Left lung (tissue), 10 donors: ENCODE measurements around the gene CARS1. TPM values are rescaled to one million over a fixed set of nuclear protein-coding genes. Genes with fewer than 3 reads are reported as not detected.

Experiments
- ATAC-seq: fragments of 200-7000 bp; cut with Tn5 transposase; one replicate; pipeline ENCODE4 v1.9.1; 2020; ENCODE audit warnings: moderate library complexity
- DNase-seq, 4 donors: peaks; one replicate each; pipeline ENCODE4 v3.0.0-alpha.2; 2013 to 2020
- H3K27ac ChIP-seq, 2 donors: fragments of 200-600 bp; sonication (generic) in 1 of 2; one replicate each; pipeline versions ENCODE4 v1.5.0 to v1.8.0; 2020 to 2021
- H3K27me3 ChIP-seq, 2 donors: fragments of 200-600 bp; sonication (generic) in 1 of 2; one replicate each; pipeline versions ENCODE4 v1.5.0 to v1.8.0; 2020 to 2021
- H3K36me3 ChIP-seq, 2 donors: fragments of 200-600 bp; sonication (generic) in 1 of 2; one replicate each; pipeline versions ENCODE4 v1.5.0 to v1.8.0; 2020 to 2021
- H3K4me1 ChIP-seq, 2 donors: fragments of 200-600 bp; one replicate each; pipeline ENCODE4 v1.8.0; 2021
- H3K4me3 ChIP-seq, 2 donors: fragments of 200-600 bp; sonication (generic) in 1 of 2; one replicate each; pipeline versions ENCODE4 v1.5.0 to v1.8.0; 2020 to 2021; ENCODE audit warnings: mild to moderate bottlenecking in 1 of 2
- H3K9me3 ChIP-seq, 2 donors: fragments of 200-600 bp; sonication (generic) in 1 of 2; one replicate each; pipeline versions ENCODE4 v1.5.0 to v1.8.0; 2020 to 2021
- intact Hi-C, 2 donors: fragments of 100-400 bp; cut with DNase I; formaldehyde crosslinking; loops; one replicate each; pipeline versions ENCODE4 v1.11.2 to v1.14.2; 2022
- polyA plus RNA-seq, 6 donors: library from polyadenylated mRNA; unstranded; fragments of 120-200 nt; gene quantifications; one replicate each; pipeline ENCODE4 v1.2.1, GENCODE V29; 2013; ENCODE audit not compliant: insufficient read length in 6 of 6
- total RNA-seq, 2 donors: library from RNA; stranded (reverse); fragmentation: NEBNext Ultra II Directional; extraction: Animal tissue kit (Norgen Biotek cat#: 25700); gene quantifications; one replicate each; pipeline ENCODE4 v1.2.1, GENCODE V29; 2021
- TF ChIP-seq, protein P1 (sequence below), 2 donors: fragments of 200-600 bp; sonication (generic) in 1 of 2; IDR thresholded peaks; one replicate each; pipeline versions ENCODE4 v1.5.0 to v1.8.0; 2021; ENCODE audit warnings: antibody characterized with exemption in 2 of 2
- donor health status: DM: no; HTN: yes; CAD: no.
- donor health status: DM: no; HTN: no; CAD: no.

CARS1 gene
- total and polyA plus RNA-seq, 8 donors = 28.3 to 49.9 (median 31.4) TPM

DNA sequence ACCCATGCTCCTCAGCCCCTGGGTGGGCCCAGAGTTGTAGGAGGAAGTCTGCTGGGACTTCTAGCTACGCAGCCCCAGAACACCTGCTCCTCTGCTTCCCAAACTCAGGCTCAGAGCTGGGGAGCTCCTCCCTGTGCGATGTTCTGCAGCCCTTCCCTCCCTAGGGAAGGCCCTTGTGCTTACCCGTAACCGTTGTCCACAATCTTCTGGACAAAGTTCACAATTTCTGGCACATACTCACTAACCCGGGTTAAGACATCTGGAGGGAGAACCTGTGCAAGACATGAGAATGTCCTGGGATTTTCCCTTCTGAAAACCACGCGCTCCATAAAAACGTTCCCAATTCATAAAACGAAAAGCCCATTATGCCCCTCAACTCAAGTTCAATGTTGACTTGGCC, 28.4 kb downstream of the CARS1 start:
- ATAC-seq (no peak), DNase-seq (no peak)
- H3K9me3 ChIP-seq = no peaks in the 10 kb centered on the region
- peaks cover 0 to 13% of the 10 kb centered on the region in 2 donors for H3K4me1 ChIP-seq
- intact Hi-C loops = no loop called here
- no peak overlapping the region for H3K4me3 ChIP-seq
- peaks cover 0 to 95% of the 10 kb centered on the region in 2 donors for H3K36me3 ChIP-seq
- TF ChIP-seq, protein P1, sequence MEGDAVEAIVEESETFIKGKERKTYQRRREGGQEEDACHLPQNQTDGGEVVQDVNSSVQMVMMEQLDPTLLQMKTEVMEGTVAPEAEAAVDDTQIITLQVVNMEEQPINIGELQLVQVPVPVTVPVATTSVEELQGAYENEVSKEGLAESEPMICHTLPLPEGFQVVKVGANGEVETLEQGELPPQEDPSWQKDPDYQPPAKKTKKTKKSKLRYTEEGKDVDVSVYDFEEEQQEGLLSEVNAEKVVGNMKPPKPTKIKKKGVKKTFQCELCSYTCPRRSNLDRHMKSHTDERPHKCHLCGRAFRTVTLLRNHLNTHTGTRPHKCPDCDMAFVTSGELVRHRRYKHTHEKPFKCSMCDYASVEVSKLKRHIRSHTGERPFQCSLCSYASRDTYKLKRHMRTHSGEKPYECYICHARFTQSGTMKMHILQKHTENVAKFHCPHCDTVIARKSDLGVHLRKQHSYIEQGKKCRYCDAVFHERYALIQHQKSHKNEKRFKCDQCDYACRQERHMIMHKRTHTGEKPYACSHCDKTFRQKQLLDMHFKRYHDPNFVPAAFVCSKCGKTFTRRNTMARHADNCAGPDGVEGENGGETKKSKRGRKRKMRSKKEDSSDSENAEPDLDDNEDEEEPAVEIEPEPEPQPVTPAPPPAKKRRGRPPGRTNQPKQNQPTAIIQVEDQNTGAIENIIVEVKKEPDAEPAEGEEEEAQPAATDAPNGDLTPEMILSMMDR (IDR thresholded peaks at IDR 0.05) = no peak
- no peak overlapping the region for H3K27ac ChIP-seq
- H3K27me3 ChIP-seq = no peaks in the 10 kb centered on the region

DNA sequence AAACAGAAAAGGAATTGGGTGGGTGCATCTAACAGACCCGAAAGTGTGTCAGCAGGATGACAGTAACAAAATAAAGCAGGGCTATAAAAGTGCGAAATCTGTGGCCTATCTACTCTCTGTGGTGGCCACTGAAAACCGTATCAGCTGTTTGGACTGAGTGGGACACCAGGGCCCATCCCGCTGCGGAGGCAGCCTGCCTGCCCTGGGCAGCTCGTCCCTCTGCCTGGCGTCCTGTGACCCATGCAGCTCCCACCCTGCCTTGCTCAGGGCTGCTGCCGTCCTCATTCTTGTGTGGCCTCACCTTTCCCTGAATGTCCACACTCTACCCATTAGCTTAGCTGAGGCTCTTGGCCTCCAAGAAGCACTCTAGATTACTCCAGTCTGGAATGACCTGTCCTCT, 30.4 kb downstream of the CARS1 start:
- Histone ChIP-seq H3K4me1 (peaks cover 0 to 31% of the 10 kb centered on the region in 2 donors), H3K27me3 (no peaks in the 10 kb centered on the region), H3K36me3 (peaks cover 0 to 87% of the 10 kb centered on the region in 2 donors), H3K27ac (no peak overlapping the region), H3K9me3 (no peaks in the 10 kb centered on the region), H3K4me3 (no peak overlapping the region)
- TF ChIP-seq, protein P1 (IDR thresholded peaks at IDR 0.05) = no peak
- intact Hi-C loops = no loop called here
- DNase-seq (peak in 1 of 4 donors; percentile 36), ATAC-seq (no peak)

DNA sequence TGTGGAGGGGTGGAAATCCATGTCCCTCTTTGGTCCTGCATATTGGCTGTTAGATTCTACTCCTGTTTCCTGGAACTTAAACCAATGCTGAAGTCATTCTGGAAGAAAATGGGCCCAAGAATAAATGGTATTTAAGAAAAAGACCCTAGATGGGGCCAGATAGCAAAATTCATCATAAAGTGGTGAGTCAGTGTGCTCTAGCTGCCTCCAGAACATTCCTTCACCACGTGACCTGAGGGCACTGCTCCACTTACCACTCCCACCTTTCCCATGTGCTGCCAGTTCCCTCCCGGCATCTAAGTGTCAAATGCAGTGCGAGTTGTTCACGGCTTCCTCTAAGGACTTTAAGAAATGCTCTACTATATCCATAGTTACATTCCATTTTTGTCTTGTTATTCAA, 34.2 kb downstream of the CARS1 start:
- Histone ChIP-seq H3K27ac (peak overlapping the region in 1 of 2 donors; percentile 11), H3K9me3 (no peaks in the 10 kb centered on the region), H3K27me3 (no peaks in the 10 kb centered on the region), H3K4me1 (peaks cover 0 to 18% of the 10 kb centered on the region in 2 donors), H3K36me3 (peaks cover 0 to 83% of the 10 kb centered on the region in 2 donors), H3K4me3 (no peak overlapping the region)
- DNase-seq = no peak
- ATAC-seq = no peak
- TF ChIP-seq, protein P1 (IDR thresholded peaks at IDR 0.05) = no peak
- intact Hi-C loops = no loop called here

DNA sequence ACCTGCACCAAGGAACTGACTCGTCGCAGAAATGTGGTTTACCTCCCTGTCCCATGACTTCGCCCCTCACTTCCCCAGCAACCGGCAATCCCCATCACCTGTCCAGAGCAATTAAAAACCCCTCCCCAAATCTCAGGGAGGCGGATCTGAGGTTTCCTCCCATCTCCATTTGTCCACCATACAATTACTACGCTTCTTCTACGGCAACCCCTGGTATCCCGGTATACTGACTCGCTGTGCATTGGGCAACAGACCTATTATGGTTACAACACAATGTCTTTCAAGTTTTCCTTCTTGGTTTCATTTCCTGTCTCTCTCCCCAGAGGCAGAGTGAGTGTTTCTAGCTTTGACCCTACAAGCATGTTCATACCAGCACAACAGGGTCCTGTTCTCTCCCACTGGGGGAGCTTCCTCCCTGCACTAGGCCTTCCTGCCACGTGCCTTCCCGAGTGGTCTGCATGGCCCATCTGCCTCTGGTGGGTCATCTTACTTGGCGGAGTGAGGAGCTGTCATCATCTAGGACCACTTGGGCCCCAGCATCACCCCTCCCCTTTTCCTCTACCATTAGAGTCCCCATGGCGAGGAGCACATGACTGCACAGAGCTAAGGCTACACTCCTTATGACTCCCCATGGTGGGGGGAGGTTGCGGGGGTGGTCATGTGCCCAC, 34.8 kb downstream of the CARS1 start:
- Histone ChIP-seq H3K9me3 (no peaks in the 10 kb centered on the region), H3K27me3 (no peaks in the 10 kb centered on the region), H3K27ac (peak overlapping the region in 1 of 2 donors; percentile 11), H3K4me3 (no peak overlapping the region), H3K36me3 (peaks cover 0 to 83% of the 10 kb centered on the region in 2 donors), H3K4me1 (peaks cover 0 to 18% of the 10 kb centered on the region in 2 donors)
- ATAC-seq (peak; percentile 38), DNase-seq (peak in 1 of 4 donors; percentile 41)
- TF ChIP-seq, protein P1 (IDR thresholded peaks at IDR 0.05) = no peak
- intact Hi-C loops = no loop called here

DNA sequence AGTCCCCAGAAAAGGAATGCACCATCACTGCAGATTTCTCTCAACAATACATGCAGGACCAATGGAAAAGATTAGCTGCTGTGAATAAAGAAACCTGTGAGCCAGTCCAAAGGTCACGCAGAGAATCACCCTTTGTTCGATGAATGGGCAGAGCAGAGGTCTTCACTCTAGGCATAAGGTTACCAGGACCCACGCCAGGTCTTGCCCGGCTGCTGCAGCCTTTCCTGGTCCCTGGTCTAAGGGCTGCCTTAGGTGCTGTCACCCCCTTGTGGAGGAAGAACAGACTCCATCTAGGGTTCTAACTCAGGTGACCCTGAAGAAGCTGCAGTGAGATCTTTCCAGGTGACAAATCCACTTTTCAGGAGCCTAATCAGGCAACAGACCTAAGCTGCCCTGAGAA, 36.1 kb downstream of the CARS1 start:
- H3K4me1 ChIP-seq = peaks cover 0 to 18% of the 10 kb centered on the region in 2 donors
- no peaks in the 10 kb centered on the region for H3K27me3 ChIP-seq
- H3K27ac ChIP-seq = no peak overlapping the region
- no peak overlapping the region for H3K4me3 ChIP-seq
- intact Hi-C loops = no loop called here
- TF ChIP-seq, protein P1 (IDR thresholded peaks at IDR 0.05) = no peak
- peak in 2 of 4 donors; percentile 7 to 30 for DNase-seq
- H3K36me3 ChIP-seq = peaks cover 0 to 83% of the 10 kb centered on the region in 2 donors
- peak; percentile 84 for ATAC-seq
- no peaks in the 10 kb centered on the region for H3K9me3 ChIP-seq
